Measurements from ENCODE around the gene CTNNA3.

- TF ChIP-seq POLR2A (IDR thresholded peaks at IDR 0.05) (no peak), CTCF (IDR thresholded peaks at IDR 0.05) (no peak), EP300 (IDR thresholded peaks at IDR 0.05) (no peak), POLR2AphosphoS5 (IDR thresholded peaks at IDR 0.05) (no peak)
Observed at GRCh38 chr10:66176772-66177171, 1519.2 kb downstream of the CTNNA3 start.
